ENCODE data around the gene KIAA2012. TPM values are rescaled to one million over a fixed set of nuclear protein-coding genes. Genes with fewer than 3 reads are reported as not detected.
A peak's percentile ranks its signal among the peaks of the same experiment; 100 is the strongest.

The KIAA2012 gene
- total RNA-seq, 2 experiments from 2014 or later, result not detected

- CTCF ChIA-PET, result interaction anchor here (0.6 kb wide), 1 partner anchor 388 kb away, joined by 3 read pairs; no protein-coding TSS in a partner anchor
Measured at GRCh38 chr2:202149936-202150335, 76.9 kb downstream of the KIAA2012 start.

DNA sequence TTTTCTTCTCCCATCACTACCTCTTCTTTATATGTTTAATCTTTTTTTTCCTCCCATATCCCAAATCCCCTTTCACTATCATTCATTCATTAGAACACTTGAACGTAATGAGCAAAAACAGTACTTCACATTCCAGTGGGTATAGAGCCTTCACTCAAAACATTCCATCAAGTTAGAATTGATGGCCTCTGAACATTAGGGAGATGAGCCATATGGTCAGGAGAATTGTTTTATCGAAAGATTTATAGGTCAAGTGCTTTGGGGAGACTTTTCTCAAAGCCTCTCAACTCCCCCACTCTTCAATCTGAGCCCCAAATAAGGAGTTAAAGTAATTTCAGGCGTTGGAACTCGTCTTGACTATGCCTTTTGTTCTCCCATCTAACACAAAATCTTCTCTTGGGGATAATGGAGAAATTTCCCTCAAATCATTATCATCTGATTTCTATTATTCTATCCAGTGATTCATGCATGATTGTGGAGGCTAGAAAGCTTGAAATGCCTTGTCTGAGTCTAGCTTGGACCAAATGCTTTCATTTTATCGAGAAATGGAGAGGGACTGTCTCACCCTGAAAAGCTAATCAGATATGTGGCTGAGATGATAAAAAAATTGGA, 79.2 kb downstream of the KIAA2012 start:
- Mint-ChIP-seq H3K36me3 (ENCODE audit: low read depth) (no peaks in the 10 kb centered on the region), H3K27ac (no peak overlapping the region), H3K9me3 (no peaks in the 10 kb centered on the region), H3K4me1 (ENCODE audit: low read depth) (no peaks in the 10 kb centered on the region), H3K4me3 (no peak overlapping the region), H3K27me3 (ENCODE audit: low read depth) (peaks cover 10% of the 10 kb centered on the region)
- CTCF ChIA-PET, result no interaction called here
- intact Hi-C loops (cut with micrococcal nuclease), result no loop called here
- DNase-seq, result no peak

More at GRCh38 chr2:202149936-202150335, 76.9 kb downstream of the KIAA2012 start:
- DNase-seq, result no peak
- H3K4me3 Mint-ChIP-seq, result no peak overlapping the region
- no peaks in the 10 kb centered on the region for H3K9me3 Mint-ChIP-seq
- H3K27ac Mint-ChIP-seq, result no peak overlapping the region
- no peaks in the 10 kb centered on the region for H3K36me3 Mint-ChIP-seq (ENCODE audit: low read depth)
- no peaks in the 10 kb centered on the region for H3K4me1 Mint-ChIP-seq (ENCODE audit: low read depth)
- H3K27me3 Mint-ChIP-seq (ENCODE audit: low read depth), result peaks cover 2% of the 10 kb centered on the region
- intact Hi-C loops (cut with micrococcal nuclease), result no loop called here

DNA sequence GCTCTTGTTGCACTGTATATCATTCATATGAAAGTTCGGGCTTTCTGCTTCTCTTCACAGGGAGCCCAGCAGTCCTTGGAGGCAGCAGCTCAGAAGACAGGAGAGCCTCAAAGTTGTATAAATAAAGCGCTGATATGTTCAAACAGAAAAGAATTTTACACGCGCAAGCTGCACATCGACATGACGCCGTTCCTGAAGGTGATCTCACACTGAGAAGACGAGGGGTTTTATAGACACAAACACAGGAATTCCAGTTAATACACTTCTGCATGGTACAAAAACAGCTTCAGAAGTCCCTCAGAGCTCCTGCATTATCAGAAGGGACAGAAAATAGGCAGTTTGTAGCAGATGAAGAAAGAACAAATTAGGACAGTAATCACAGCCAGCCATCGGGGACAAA, 81.6 kb downstream of the KIAA2012 start:
- H3K4me3 Mint-ChIP-seq, result no peak overlapping the region
- no peak for DNase-seq
- intact Hi-C loops (cut with micrococcal nuclease), result no loop called here
- no peaks in the 10 kb centered on the region for H3K36me3 Mint-ChIP-seq (ENCODE audit: low read depth)
- CTCF ChIA-PET, result interaction anchor here (1.1 kb wide), 1 partner anchor 95 kb away, joined by 3 read pairs; no protein-coding TSS in a partner anchor
- H3K9me3 Mint-ChIP-seq, result no peaks in the 10 kb centered on the region
- no peak overlapping the region for H3K27ac Mint-ChIP-seq
- H3K4me1 Mint-ChIP-seq (ENCODE audit: low read depth), result no peaks in the 10 kb centered on the region
- peaks cover 11% of the 10 kb centered on the region for H3K27me3 Mint-ChIP-seq (ENCODE audit: low read depth)

- Mint-ChIP-seq H3K27me3 (ENCODE audit: low read depth) (peaks cover 11% of the 10 kb centered on the region), H3K36me3 (ENCODE audit: low read depth) (no peaks in the 10 kb centered on the region), H3K4me3 (no peak overlapping the region), H3K27ac (no peak overlapping the region), H3K9me3 (no peaks in the 10 kb centered on the region), H3K4me1 (ENCODE audit: low read depth) (peaks cover 12% of the 10 kb centered on the region)
- DNase-seq, result no peak
- CTCF ChIA-PET, result no interaction called here
- intact Hi-C loops (cut with micrococcal nuclease), result no loop called here
Measured at GRCh38 chr2:202157211-202157990, 84.3 kb downstream of the KIAA2012 start.

DNA sequence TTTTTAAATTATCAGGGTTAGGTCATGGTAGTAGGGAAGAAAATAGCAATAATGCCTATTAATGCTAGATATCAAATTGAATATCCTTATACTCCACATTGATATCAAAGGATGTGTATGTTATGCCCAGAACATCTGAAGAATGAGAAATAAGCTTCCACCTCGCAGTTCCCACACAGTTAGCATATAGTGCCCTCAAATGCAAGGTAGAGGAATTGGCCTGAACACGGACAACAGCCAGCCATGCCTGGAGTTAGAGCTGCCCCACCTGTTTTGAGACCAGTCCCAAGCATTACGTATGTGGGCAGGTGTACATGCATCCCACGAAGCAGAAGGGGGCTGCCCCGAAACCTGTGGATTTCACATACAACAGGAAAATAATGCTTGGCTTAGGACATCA, 85.7 kb downstream of the KIAA2012 start:
- H3K4me1 Mint-ChIP-seq (ENCODE audit: low read depth), result peaks cover 12% of the 10 kb centered on the region
- H3K4me3 Mint-ChIP-seq, result no peak overlapping the region
- CTCF ChIA-PET, result interaction anchor here (0.7 kb wide), 1 partner anchor 60 kb away, joined by 5 read pairs; no protein-coding TSS in a partner anchor
- H3K36me3 Mint-ChIP-seq (ENCODE audit: low read depth), result no peaks in the 10 kb centered on the region
- intact Hi-C loops (cut with micrococcal nuclease), result no loop called here
- no peak for DNase-seq
- H3K27me3 Mint-ChIP-seq (ENCODE audit: low read depth), result peaks cover 11% of the 10 kb centered on the region
- no peaks in the 10 kb centered on the region for H3K9me3 Mint-ChIP-seq
- H3K27ac Mint-ChIP-seq, result no peak overlapping the region

GRCh38 chr2:202161151-202161835, 88.2 kb downstream of the KIAA2012 start:
- CTCF ChIA-PET, result interaction anchor here (0.6 to 0.8 kb wide), 2 partner anchors 12 to 58 kb away, joined by 3 to 4 read pairs; no protein-coding TSS in a partner anchor
- H3K36me3 Mint-ChIP-seq (ENCODE audit: low read depth), result no peaks in the 10 kb centered on the region
- no peak overlapping the region for H3K4me3 Mint-ChIP-seq
- peaks cover 7% of the 10 kb centered on the region for H3K27me3 Mint-ChIP-seq (ENCODE audit: low read depth)
- peaks cover 12% of the 10 kb centered on the region for H3K4me1 Mint-ChIP-seq (ENCODE audit: low read depth)
- peak; percentile 13 for DNase-seq
- no peaks in the 10 kb centered on the region for H3K9me3 Mint-ChIP-seq
- no peak overlapping the region for H3K27ac Mint-ChIP-seq
- intact Hi-C loops (cut with micrococcal nuclease), result no loop called here

DNA sequence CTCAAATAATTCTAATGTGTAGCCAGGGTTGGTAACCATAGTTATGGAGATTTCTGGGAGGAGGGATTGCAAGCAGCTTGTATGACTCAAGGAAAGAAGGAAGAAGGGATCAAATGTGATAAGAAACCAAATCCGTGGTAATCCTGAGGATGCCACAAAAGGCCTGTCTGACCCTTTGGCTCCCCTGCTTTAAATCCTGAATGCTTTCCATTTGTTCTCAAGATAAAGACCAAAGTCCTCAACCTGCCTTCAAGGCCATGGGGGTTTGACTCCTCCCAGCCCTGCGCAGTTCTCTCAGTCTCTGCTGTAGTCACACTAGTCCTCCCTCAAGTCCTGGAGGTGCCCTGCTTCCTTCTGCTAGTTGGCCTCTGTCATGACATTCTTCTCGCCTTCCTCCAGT, 91.4 kb downstream of the KIAA2012 start:
- no peaks in the 10 kb centered on the region for H3K27me3 Mint-ChIP-seq (ENCODE audit: low read depth)
- DNase-seq, result no peak
- intact Hi-C loops (cut with micrococcal nuclease), result no loop called here
- H3K27ac Mint-ChIP-seq, result no peak overlapping the region
- peaks cover 12% of the 10 kb centered on the region for H3K4me1 Mint-ChIP-seq (ENCODE audit: low read depth)
- CTCF ChIA-PET, result interaction anchor here (1.6 kb wide), 1 partner anchor 304 kb away, joined by 3 read pairs; no protein-coding TSS in a partner anchor
- no peaks in the 10 kb centered on the region for H3K9me3 Mint-ChIP-seq
- H3K4me3 Mint-ChIP-seq, result no peak overlapping the region
- no peaks in the 10 kb centered on the region for H3K36me3 Mint-ChIP-seq (ENCODE audit: low read depth)

DNA sequence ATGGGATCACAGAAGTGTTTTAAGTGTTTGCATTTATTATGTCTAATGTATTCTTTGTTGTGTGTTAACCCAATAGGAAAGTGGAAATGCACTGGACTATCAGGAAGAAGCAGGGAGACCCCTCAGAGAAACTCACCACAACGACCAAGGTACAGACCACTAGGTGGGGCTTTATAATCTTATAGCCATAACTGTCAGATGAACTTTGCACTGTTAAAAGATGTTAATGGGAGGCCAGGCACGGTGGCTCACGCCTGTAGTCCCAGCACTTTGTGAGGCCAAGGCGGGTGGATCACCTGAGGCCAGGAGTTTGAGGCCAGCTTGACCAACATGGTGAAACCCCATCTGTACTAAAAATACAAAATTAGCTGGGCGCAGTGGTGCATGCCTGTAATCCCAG, 92.2 kb downstream of the KIAA2012 start:
- intact Hi-C loops (cut with micrococcal nuclease), result no loop called here
- CTCF ChIA-PET, result interaction anchor here (1.1 kb wide), 1 partner anchor 10 kb away, joined by 4 read pairs; no protein-coding TSS in a partner anchor

GRCh38 chr2:202165945-202166344, 92.9 kb downstream of the KIAA2012 start:
- Mint-ChIP-seq H3K36me3 (ENCODE audit: low read depth) (no peaks in the 10 kb centered on the region), H3K4me3 (no peak overlapping the region), H3K27ac (no peak overlapping the region), H3K4me1 (ENCODE audit: low read depth) (peaks cover 9% of the 10 kb centered on the region), H3K9me3 (no peaks in the 10 kb centered on the region), H3K27me3 (ENCODE audit: low read depth) (peaks cover 8% of the 10 kb centered on the region)
- CTCF ChIA-PET, result interaction anchor here (1.1 kb wide), 1 partner anchor 10 kb away, joined by 4 read pairs; no protein-coding TSS in a partner anchor
- intact Hi-C loops (cut with micrococcal nuclease), result no loop called here
- DNase-seq, result no peak

More for the DNA sequence above, 92.2 kb downstream of the KIAA2012 start:
- H3K4me1 Mint-ChIP-seq (ENCODE audit: low read depth), result peaks cover 12% of the 10 kb centered on the region
- H3K36me3 Mint-ChIP-seq (ENCODE audit: low read depth), result no peaks in the 10 kb centered on the region
- peaks cover under 1% of the 10 kb centered on the region for H3K27me3 Mint-ChIP-seq (ENCODE audit: low read depth)
- no peaks in the 10 kb centered on the region for H3K9me3 Mint-ChIP-seq
- H3K4me3 Mint-ChIP-seq, result no peak overlapping the region
- no peak for DNase-seq
- no peak overlapping the region for H3K27ac Mint-ChIP-seq

- CTCF ChIA-PET, result no interaction called here
- Mint-ChIP-seq H3K27me3 (ENCODE audit: low read depth) (peaks cover 10% of the 10 kb centered on the region), H3K36me3 (ENCODE audit: low read depth) (no peaks in the 10 kb centered on the region), H3K9me3 (no peaks in the 10 kb centered on the region), H3K27ac (peak overlapping the region; percentile 22), H3K4me1 (ENCODE audit: low read depth) (peaks cover 20% of the 10 kb centered on the region), H3K4me3 (no peak overlapping the region)
- peak; percentile 26 for DNase-seq
- intact Hi-C loops (cut with micrococcal nuclease), result loop anchor here (2.0 kb wide), 1 partner anchor 64 kb away; no protein-coding TSS in a partner anchor
Measured at GRCh38 chr2:202169131-202169530, 96.1 kb downstream of the KIAA2012 start.

- DNase-seq, result no peak
- intact Hi-C loops (cut with micrococcal nuclease), result loop anchor here (2.0 to 10.0 kb wide), 2 partner anchors 65 to 985 kb away; partner anchors contain the start of gene CASP10
- Mint-ChIP-seq H3K27me3 (ENCODE audit: low read depth) (peaks cover 10% of the 10 kb centered on the region), H3K4me3 (no peak overlapping the region), H3K4me1 (ENCODE audit: low read depth) (peaks cover 20% of the 10 kb centered on the region), H3K27ac (no peak overlapping the region), H3K9me3 (no peaks in the 10 kb centered on the region), H3K36me3 (ENCODE audit: low read depth) (no peaks in the 10 kb centered on the region)
- CTCF ChIA-PET, result interaction anchor here (0.6 kb wide), 1 partner anchor 11 kb away, joined by 3 read pairs; no protein-coding TSS in a partner anchor
Measured at GRCh38 chr2:202169832-202170424, 96.9 kb downstream of the KIAA2012 start.

Measured in activated naive CD4-positive, alpha-beta T cell treated with anti-CD3 and anti-CD28 coated beads for 36 hours (primary cell).